DND-41 (cell line): Measurements from ENCODE around the gene MCM9.

Experiments
- CTCF ChIP-seq: IDR thresholded peaks from 2 replicates; pipeline ENCODE4 v1.5.1; 2012; ENCODE audit warnings: borderline replicate concordance, low read length, moderate library complexity, mild to moderate bottlenecking; ENCODE audit not compliant: poor library complexity, severe bottlenecking; ENCODE audit errors: extremely low read depth
- EZH2 ChIP-seq: IDR thresholded peaks from 3 replicates; pipeline ENCODE4 v1.6.1; 2012; ENCODE audit warnings: borderline replicate concordance, low read depth, mild to moderate bottlenecking, moderate library complexity, low read length, inconsistent platforms; ENCODE audit not compliant: severe bottlenecking

GRCh38 chr6:118867181-118867580 is 67.8 kb downstream of the MCM9 start:
- TF ChIP-seq CTCF: no peak
- TF ChIP-seq EZH2: no peak
